HEK293 (cell line): ENCODE results near the gene C4orf54.

Source experiments
- CTCF ChIA-PET: fragments of 350-600 bp; formaldehyde crosslinking; extraction: SDS; loops from one replicate; lab custom pipeline; 2021; ENCODE audit warnings: antibody characterized with exemption; lab: Yijun Ruan, JAX
- POLR2A ChIA-PET: fragments of 300-600 bp; formaldehyde crosslinking; extraction: SDS; loops from one replicate; lab custom pipeline; 2020; ENCODE audit warnings: antibody characterized with exemption, inconsistent platforms; lab: Yijun Ruan, JAX
- H3K27ac ChIP-seq: fragments of 200-500 bp; sonication (Bioruptor generic); 2 replicates; pipeline ENCODE4 v1.5.1; 2014; ENCODE audit warnings: low read depth, low read length, control low read depth, inconsistent platforms; ENCODE audit errors: extremely low read depth
- H3K36me3 ChIP-seq, 2 experiments: fragments of 200-500 bp in 1 of 2; sonication (Bioruptor generic) in 1 of 2; 1 replicate in 1 of 2; 2 replicates in 1 of 2; pipeline ENCODE4 v1.5.1; 2014 to 2017; ENCODE audit warnings: inconsistent platforms in 2 of 2, low read length in 2 of 2; ENCODE audit not compliant: control insufficient read depth in 2 of 2, insufficient read depth in 1 of 2
- H3K4me1 ChIP-seq: fragments of 200-500 bp; sonication (Bioruptor generic); 2 replicates; pipeline ENCODE4 v1.5.1; 2014; ENCODE audit warnings: mild to moderate bottlenecking, low read length, inconsistent platforms; ENCODE audit not compliant: control insufficient read depth, insufficient read depth
- H3K4me3 ChIP-seq: 2 replicates; pipeline ENCODE4 v1.5.1; 2011; ENCODE audit warnings: low read depth, mild to moderate bottlenecking, control low read depth, low read length, moderate library complexity
- H3K9me3 ChIP-seq: fragments of 200-500 bp; sonication (Bioruptor generic); 2 replicates; pipeline ENCODE4 v1.5.1; 2014; ENCODE audit warnings: low read depth, low read length, inconsistent platforms; ENCODE audit not compliant: control insufficient read depth, insufficient read depth
- GLI2 ChIP-seq: fragments of 450-650 bp; formaldehyde crosslinking; IDR thresholded peaks from 2 replicates; pipeline ENCODE4; 2017; ENCODE audit warnings: missing biosample characterization, missing genetic modification characterization, low read depth, borderline replicate concordance
- GLIS1 ChIP-seq: fragments of 450-650 bp; formaldehyde crosslinking; IDR thresholded peaks from 2 replicates; pipeline ENCODE4 v1.5.1; 2016; ENCODE audit warnings: missing biosample characterization, missing genetic modification characterization
- OSR2 ChIP-seq: fragments of 450-650 bp; formaldehyde crosslinking; IDR thresholded peaks from 2 replicates; pipeline ENCODE4 v1.5.1; 2016; ENCODE audit warnings: missing biosample characterization, missing genetic modification characterization
- PRDM1 ChIP-seq: fragments of 450-650 bp; formaldehyde crosslinking; IDR thresholded peaks from 2 replicates; pipeline ENCODE4; 2016; ENCODE audit warnings: missing biosample characterization, missing genetic modification characterization
- RBAK ChIP-seq: fragments of 450-650 bp; formaldehyde crosslinking; IDR thresholded peaks from 2 replicates; pipeline ENCODE4 v1.5.1; 2016; ENCODE audit warnings: missing biosample characterization, missing genetic modification characterization
- SCRT1 ChIP-seq: fragments of 450-650 bp; formaldehyde crosslinking; IDR thresholded peaks from 2 replicates; pipeline ENCODE4 v1.5.1; 2016; ENCODE audit warnings: missing biosample characterization, missing genetic modification characterization, borderline replicate concordance
- YY1 ChIP-seq: fragments of 450-650 bp; formaldehyde crosslinking; IDR thresholded peaks from 2 replicates; pipeline ENCODE4 v1.5.1; 2018; ENCODE audit warnings: missing biosample characterization, missing genetic modification characterization
- ZBTB21 ChIP-seq: fragments of 450-650 bp; formaldehyde crosslinking; IDR thresholded peaks from 2 replicates; pipeline ENCODE4 v1.5.1; 2017; ENCODE audit warnings: missing biosample characterization, missing genetic modification characterization
- ZFP37 ChIP-seq: fragments of 450-650 bp; formaldehyde crosslinking; IDR thresholded peaks from 2 replicates; pipeline ENCODE4 v1.5.1; 2016; ENCODE audit warnings: missing biosample characterization, missing genetic modification characterization
- ZIC2 ChIP-seq: fragments of 450-650 bp; formaldehyde crosslinking; IDR thresholded peaks from 2 replicates; pipeline ENCODE4 v1.5.1; 2016; ENCODE audit warnings: missing biosample characterization, missing genetic modification characterization
- ZNF155 ChIP-seq: fragments of 450-650 bp; formaldehyde crosslinking; IDR thresholded peaks from 2 replicates; pipeline ENCODE4 v1.5.1; 2016; ENCODE audit warnings: missing biosample characterization, missing genetic modification characterization
- ZNF18 ChIP-seq: fragments of 450-650 bp; formaldehyde crosslinking; IDR thresholded peaks from 2 replicates; pipeline ENCODE4 v1.5.1; 2016; ENCODE audit warnings: missing biosample characterization, missing genetic modification characterization
- ZNF221 ChIP-seq: fragments of 450-650 bp; formaldehyde crosslinking; IDR thresholded peaks from 2 replicates; pipeline ENCODE4 v1.5.1; 2017; ENCODE audit warnings: missing biosample characterization, missing genetic modification characterization, borderline replicate concordance
- ZNF239 ChIP-seq: fragments of 450-650 bp; formaldehyde crosslinking; IDR thresholded peaks from 2 replicates; pipeline ENCODE4 v1.5.1; 2016; ENCODE audit warnings: missing biosample characterization, missing genetic modification characterization
- ZNF274 ChIP-seq, 2 experiments: fragments of 200-500 bp in 1 of 2; fragments of 450-650 bp in 1 of 2; sonication (Bioruptor generic) in 1 of 2; formaldehyde crosslinking in 1 of 2; IDR thresholded peaks; 2 replicates each; pipeline versions ENCODE4 v1.5.1 to v1.6.1; 2014 to 2016; ENCODE audit warnings: borderline replicate concordance in 1 of 2, inconsistent platforms in 1 of 2, low read length in 1 of 2, missing biosample characterization in 1 of 2, missing genetic modification characterization in 1 of 2
- ZNF292 ChIP-seq: fragments of 450-650 bp; formaldehyde crosslinking; IDR thresholded peaks from 2 replicates; pipeline ENCODE4 v1.5.1; 2016; ENCODE audit warnings: low read depth, missing biosample characterization, missing genetic modification characterization, borderline replicate concordance
- ZNF366 ChIP-seq: fragments of 450-650 bp; formaldehyde crosslinking; conservative IDR thresholded peaks from 2 replicates; pipeline ENCODE4 v1.5.1; 2016; ENCODE audit warnings: missing biosample characterization, missing genetic modification characterization
- ZNF48 ChIP-seq: fragments of 450-650 bp; formaldehyde crosslinking; IDR thresholded peaks from 2 replicates; pipeline ENCODE4 v1.5.1; 2016; ENCODE audit warnings: missing biosample characterization, missing genetic modification characterization
- ZNF501 ChIP-seq: fragments of 450-650 bp; formaldehyde crosslinking; IDR thresholded peaks from 2 replicates; pipeline ENCODE4 v1.5.1; 2016; ENCODE audit warnings: missing biosample characterization, missing genetic modification characterization
- ZNF530 ChIP-seq: fragments of 450-650 bp; formaldehyde crosslinking; IDR thresholded peaks from 2 replicates; pipeline ENCODE4 v1.5.1; 2016; ENCODE audit warnings: low read depth, missing biosample characterization, missing genetic modification characterization
- ZNF555 ChIP-seq: fragments of 450-650 bp; formaldehyde crosslinking; conservative IDR thresholded peaks from 2 replicates; pipeline ENCODE4 v1.5.1; 2017; ENCODE audit warnings: missing biosample characterization, mild to moderate bottlenecking, missing genetic modification characterization, inconsistent platforms
- ZNF596 ChIP-seq: fragments of 450-650 bp; IDR thresholded peaks from 2 replicates; pipeline ENCODE4 v1.5.0; 2018; ENCODE audit warnings: missing biosample characterization, mild to moderate bottlenecking, missing genetic modification characterization, moderate library complexity
- ZNF776 ChIP-seq: fragments of 450-650 bp; formaldehyde crosslinking; IDR thresholded peaks from 2 replicates; pipeline ENCODE4 v1.5.0; 2017; ENCODE audit warnings: missing biosample characterization, missing genetic modification characterization, borderline replicate concordance
- ZNF777 ChIP-seq: fragments of 450-650 bp; formaldehyde crosslinking; IDR thresholded peaks from 2 replicates; pipeline ENCODE4 v1.5.1; 2017; ENCODE audit warnings: missing biosample characterization, missing genetic modification characterization, borderline replicate concordance
- ZNF830 ChIP-seq: fragments of 450-650 bp; IDR thresholded peaks from 2 replicates; pipeline ENCODE4 v1.5.0; 2018; ENCODE audit warnings: missing biosample characterization, missing genetic modification characterization, low read depth, mild to moderate bottlenecking, moderate library complexity
- ZNF837 ChIP-seq: fragments of 450-650 bp; formaldehyde crosslinking; IDR thresholded peaks from 2 replicates; pipeline ENCODE4 v1.5.1; 2016; ENCODE audit warnings: missing biosample characterization, missing genetic modification characterization
- ZSCAN16 ChIP-seq: fragments of 450-650 bp; formaldehyde crosslinking; IDR thresholded peaks from 2 replicates; pipeline ENCODE4 v1.5.1; 2016; ENCODE audit warnings: missing biosample characterization, missing genetic modification characterization
- TF ChIP-seq, protein P1 (sequence below): fragments of 450-650 bp; formaldehyde crosslinking; IDR thresholded peaks from 2 replicates; pipeline ENCODE4 v1.5.1; 2016; ENCODE audit warnings: missing biosample characterization, missing genetic modification characterization, borderline replicate concordance
- TF ChIP-seq, protein P2 (sequence below): fragments of 450-650 bp; formaldehyde crosslinking; IDR thresholded peaks from 2 replicates; pipeline ENCODE4 v1.5.1; 2016; ENCODE audit warnings: missing biosample characterization, missing genetic modification characterization
- TF ChIP-seq, protein P3 (sequence below): fragments of 450-650 bp; formaldehyde crosslinking; IDR thresholded peaks from 2 replicates; pipeline ENCODE4 v1.5.1; 2016; ENCODE audit warnings: missing biosample characterization, missing genetic modification characterization

C4orf54 gene

GRCh38 chr4:99651016-99651769 lies 6.4 kb downstream of the C4orf54 start:
- H3K27ac ChIP-seq: no peak overlapping the region
- no peaks in the 10 kb centered on the region for H3K36me3 ChIP-seq
- H3K4me3 ChIP-seq: no peak overlapping the region
- ChIA-PET POLR2A (no interaction called here), CTCF (no interaction called here)
- TF ChIP-seq, protein P1, sequence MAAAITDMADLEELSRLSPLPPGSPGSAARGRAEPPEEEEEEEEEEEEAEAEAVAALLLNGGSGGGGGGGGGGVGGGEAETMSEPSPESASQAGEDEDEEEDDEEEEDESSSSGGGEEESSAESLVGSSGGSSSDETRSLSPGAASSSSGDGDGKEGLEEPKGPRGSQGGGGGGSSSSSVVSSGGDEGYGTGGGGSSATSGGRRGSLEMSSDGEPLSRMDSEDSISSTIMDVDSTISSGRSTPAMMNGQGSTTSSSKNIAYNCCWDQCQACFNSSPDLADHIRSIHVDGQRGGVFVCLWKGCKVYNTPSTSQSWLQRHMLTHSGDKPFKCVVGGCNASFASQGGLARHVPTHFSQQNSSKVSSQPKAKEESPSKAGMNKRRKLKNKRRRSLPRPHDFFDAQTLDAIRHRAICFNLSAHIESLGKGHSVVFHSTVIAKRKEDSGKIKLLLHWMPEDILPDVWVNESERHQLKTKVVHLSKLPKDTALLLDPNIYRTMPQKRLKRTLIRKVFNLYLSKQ: no peak
- TF ChIP-seq ZNF155 (tag by site-specific recombination) (no peak), GLI2 (tag by site-specific recombination) (no peak), SCRT1 (tag by site-specific recombination) (no peak), ZBTB21 (tag by site-specific recombination) (no peak), ZNF48 (tag by site-specific recombination) (no peak), ZNF530 (tag by site-specific recombination) (no peak), GLIS1 (no peak), PRDM1 (tag by site-specific recombination) (no peak), OSR2 (tag by site-specific recombination) (no peak), ZFP37 (tag by site-specific recombination) (no peak), ZNF776 (tag by site-specific recombination) (no peak), ZNF292 (tag by site-specific recombination) (no peak), ZNF837 (tag by site-specific recombination) (no peak), ZNF366 (tag by site-specific recombination) (no peak), ZNF777 (no peak), RBAK (tag by site-specific recombination) (no peak)
- TF ChIP-seq, protein P2, sequence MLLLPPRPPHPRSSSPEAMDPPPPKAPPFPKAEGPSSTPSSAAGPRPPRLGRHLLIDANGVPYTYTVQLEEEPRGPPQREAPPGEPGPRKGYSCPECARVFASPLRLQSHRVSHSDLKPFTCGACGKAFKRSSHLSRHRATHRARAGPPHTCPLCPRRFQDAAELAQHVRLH (tag by site-specific recombination): no peak
- no peaks in the 10 kb centered on the region; the same call in 1 of the 2 replicates for H3K4me1 ChIP-seq
- H3K9me3 ChIP-seq: no peaks in the 10 kb centered on the region

- TF ChIP-seq ZNF830: no peak
- TF ChIP-seq ZNF501 (tag by site-specific recombination): no peak
- TF ChIP-seq ZNF555 (tag by site-specific recombination): no peak
- no peak for TF ChIP-seq ZNF274 (IDR thresholded peaks at IDR 0.05; ENCODE audit: low read length)
- TF ChIP-seq ZNF274 (tag by site-specific recombination; IDR thresholded peaks at IDR 0.05; ENCODE audit: borderline replicate concordance): no peak
- Histone ChIP-seq H3K36me3 (no peaks in the 10 kb centered on the region), H3K9me3 (no peaks in the 10 kb centered on the region), H3K27ac (no peak overlapping the region), H3K4me1 (no peaks in the 10 kb centered on the region), H3K4me3 (no peak overlapping the region)
- POLR2A ChIA-PET: no interaction called here
- CTCF ChIA-PET: no interaction called here
Observed at GRCh38 chr4:99649778-99650177, 7.8 kb downstream of the C4orf54 start.

- CTCF ChIA-PET: no interaction called here
- Histone ChIP-seq H3K4me1 (no peaks in the 10 kb centered on the region), H3K27ac (no peak overlapping the region), H3K36me3 (no peaks in the 10 kb centered on the region), H3K9me3 (no peaks in the 10 kb centered on the region), H3K4me3 (no peak overlapping the region)
- POLR2A ChIA-PET: no interaction called here
- TF ChIP-seq, protein P3, sequence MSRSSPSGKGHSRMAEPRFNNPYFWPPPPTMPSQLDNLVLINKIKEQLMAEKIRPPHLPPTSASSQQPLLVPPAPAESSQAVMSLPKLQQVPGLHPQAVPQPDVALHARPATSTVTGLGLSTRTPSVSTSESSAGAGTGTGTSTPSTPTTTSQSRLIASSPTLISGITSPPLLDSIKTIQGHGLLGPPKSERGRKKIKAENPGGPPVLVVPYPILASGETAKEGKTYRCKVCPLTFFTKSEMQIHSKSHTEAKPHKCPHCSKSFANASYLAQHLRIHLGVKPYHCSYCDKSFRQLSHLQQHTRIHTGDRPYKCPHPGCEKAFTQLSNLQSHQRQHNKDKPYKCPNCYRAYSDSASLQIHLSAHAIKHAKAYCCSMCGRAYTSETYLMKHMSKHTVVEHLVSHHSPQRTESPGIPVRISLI (tag by site-specific recombination): no peak
- TF ChIP-seq ZSCAN16 (tag by site-specific recombination) (no peak), ZNF221 (tag by site-specific recombination) (no peak), YY1 (tag by site-specific recombination) (no peak), ZNF239 (tag by site-specific recombination) (no peak), ZNF18 (no peak), ZIC2 (tag by site-specific recombination) (no peak), ZNF596 (tag by site-specific recombination) (no peak)
Observed at GRCh38 chr4:99649208-99649607, 8.4 kb downstream of the C4orf54 start.
